H9 (cell line): ENCODE results near the gene AFAP1. TPM values are rescaled to one million over a fixed set of nuclear protein-coding genes. Genes with fewer than 3 reads are reported as not detected.

Experiments used
- DNase-seq: peaks from one replicate; pipeline ENCODE4 v3.0.0-alpha.2; 2017
- H2AFZ ChIP-seq: one replicate; pipeline ENCODE4 v1.6.1; 2013; ENCODE audit warnings: mild to moderate bottlenecking, low read length, control low read depth, moderate library complexity
- H2AK5ac ChIP-seq: 2 replicates; pipeline ENCODE4 v1.6.1; 2013; ENCODE audit warnings: low read length, control low read depth, mixed read lengths; ENCODE audit not compliant: insufficient read length
- H2BK120ac ChIP-seq: one replicate; pipeline ENCODE4 v1.6.1; 2013; ENCODE audit warnings: low read depth, mild to moderate bottlenecking, low read length, control low read depth, inconsistent platforms; ENCODE audit not compliant: poor library complexity, severe bottlenecking
- H2BK12ac ChIP-seq: 2 replicates; pipeline ENCODE4 v1.6.1; 2013; ENCODE audit warnings: low read length, control low read depth, mixed read lengths, low read depth; ENCODE audit not compliant: insufficient read length
- H2BK15ac ChIP-seq: 2 replicates; pipeline ENCODE4 v1.6.1; 2013; ENCODE audit warnings: low read depth, low read length, control low read depth
- H2BK20ac ChIP-seq: one replicate; pipeline ENCODE4 v1.6.1; 2013; ENCODE audit warnings: low read depth, mild to moderate bottlenecking, low read length, control low read depth, inconsistent platforms; ENCODE audit not compliant: poor library complexity, severe bottlenecking
- H2BK5ac ChIP-seq: 2 replicates; pipeline ENCODE4 v1.6.1; 2013; ENCODE audit warnings: low read length, control low read depth, mixed read lengths; ENCODE audit not compliant: insufficient read length
- H3K14ac ChIP-seq: 2 replicates; pipeline ENCODE4 v1.6.1; 2013; ENCODE audit warnings: low read length, control low read depth; ENCODE audit not compliant: insufficient read depth
- H3K18ac ChIP-seq: 2 replicates; pipeline ENCODE4 v1.6.1; 2013; ENCODE audit warnings: low read depth, mild to moderate bottlenecking, mixed read lengths, low read length, control low read depth; ENCODE audit not compliant: insufficient read length
- H3K23ac ChIP-seq: 2 replicates; pipeline ENCODE4 v1.6.1; 2013; ENCODE audit warnings: low read length, control low read depth, mixed read lengths, low read depth; ENCODE audit not compliant: insufficient read length
- H3K23me2 ChIP-seq: 2 replicates; pipeline ENCODE4 v1.6.1; 2013; ENCODE audit warnings: low read depth, mild to moderate bottlenecking, mixed read lengths, low read length, control low read depth; ENCODE audit not compliant: insufficient read length, poor library complexity, severe bottlenecking
- H3K27ac ChIP-seq: 2 replicates; pipeline ENCODE4 v1.5.1; 2013; ENCODE audit warnings: low read length, control low read depth, mixed read lengths, low read depth; ENCODE audit not compliant: insufficient read length
- H3K27me3 ChIP-seq: 2 replicates; pipeline ENCODE4 v1.6.1; 2013; ENCODE audit warnings: low read length, control low read depth, inconsistent platforms; ENCODE audit not compliant: insufficient read depth
- H3K4ac ChIP-seq: 2 replicates; pipeline ENCODE4 v1.6.1; 2013; ENCODE audit warnings: low read depth, mild to moderate bottlenecking, control low read depth, inconsistent platforms, low read length, moderate library complexity
- H3K4me1 ChIP-seq: 2 replicates; pipeline ENCODE4 v1.6.1; 2013; ENCODE audit warnings: low read length, control low read depth, inconsistent platforms; ENCODE audit not compliant: insufficient read depth
- H3K4me2 ChIP-seq: 2 replicates; pipeline ENCODE4 v1.6.1; 2013; ENCODE audit warnings: low read length, control low read depth, mixed read lengths; ENCODE audit not compliant: insufficient read length, insufficient read depth
- H3K56ac ChIP-seq: 2 replicates; pipeline ENCODE4 v1.6.1; 2013; ENCODE audit warnings: low read depth, mild to moderate bottlenecking, mixed read lengths, low read length, control low read depth; ENCODE audit not compliant: insufficient read length
- H3K79me1 ChIP-seq: 2 replicates; pipeline ENCODE4 v1.6.1; 2013; ENCODE audit warnings: low read depth, mild to moderate bottlenecking, moderate library complexity, low read length, control low read depth, inconsistent platforms; ENCODE audit not compliant: insufficient read depth, poor library complexity, severe bottlenecking
- H3K79me2 ChIP-seq: 2 replicates; pipeline ENCODE4 v1.6.1; 2013; ENCODE audit warnings: low read length, control low read depth, inconsistent platforms; ENCODE audit not compliant: insufficient read depth
- H3K9ac ChIP-seq: 2 replicates; pipeline ENCODE4 v1.6.1; 2013; ENCODE audit warnings: low read length, control low read depth, mixed read lengths; ENCODE audit not compliant: insufficient read length; ENCODE audit errors: extremely low read depth
- H3K9me3 ChIP-seq: one replicate; pipeline ENCODE4 v1.6.1; 2013; ENCODE audit warnings: low read depth, low read length, inconsistent platforms; ENCODE audit not compliant: control insufficient read depth
- H3T11ph ChIP-seq: one replicate; pipeline ENCODE4 v1.6.1; 2013; ENCODE audit warnings: mild to moderate bottlenecking, low read length, control low read depth, inconsistent platforms
- H4K20me1 ChIP-seq: one replicate; pipeline ENCODE4 v1.6.1; 2013; ENCODE audit not compliant: control insufficient read depth, insufficient read length, insufficient read depth
- H4K5ac ChIP-seq: 2 replicates; pipeline ENCODE4 v1.6.1; 2013; ENCODE audit warnings: low read depth, mild to moderate bottlenecking, mixed read lengths, low read length, control low read depth; ENCODE audit not compliant: insufficient read length
- H4K8ac ChIP-seq: replicated peaks from 2 replicates; pipeline ENCODE4 v1.6.1; 2013; ENCODE audit warnings: low read length, control low read depth, mixed read lengths, low read depth; ENCODE audit not compliant: insufficient read length
- H4K91ac ChIP-seq: 2 replicates; pipeline ENCODE4 v1.6.1; 2013; ENCODE audit warnings: low read depth, mild to moderate bottlenecking, moderate library complexity, mixed read lengths, low read length, control low read depth; ENCODE audit not compliant: insufficient read length
- H3K27ac Mint-ChIP-seq, 3 experiments: 2 replicates in 2 of 3; 3 replicates in 1 of 3; pipeline ENCODE4 v1.8.0; 2020 to 2021; ENCODE audit warnings: mixed read lengths in 3 of 3, mild to moderate bottlenecking in 1 of 3, moderate library complexity in 1 of 3
- H3K27me3 Mint-ChIP-seq: 2 replicates; pipeline ENCODE4 v1.8.0; 2021; ENCODE audit warnings: low read depth, mild to moderate bottlenecking, moderate library complexity, mixed read lengths
- H3K36me3 Mint-ChIP-seq, 3 experiments: 2 replicates in 2 of 3; 3 replicates in 1 of 3; pipeline ENCODE4 v1.8.0; 2020 to 2021; ENCODE audit warnings: low read depth in 3 of 3, mixed read lengths in 3 of 3; ENCODE audit not compliant: insufficient read depth in 1 of 3
- H3K4me1 Mint-ChIP-seq, 2 experiments: 2 replicates each; pipeline ENCODE4 v1.8.0; 2020; ENCODE audit warnings: mixed read lengths in 2 of 2
- H3K4me3 Mint-ChIP-seq, 2 experiments: 2 replicates in 1 of 2; 3 replicates in 1 of 2; pipeline ENCODE4 v1.8.0; 2020 to 2021; ENCODE audit warnings: mild to moderate bottlenecking in 2 of 2, mixed read lengths in 2 of 2, moderate library complexity in 1 of 2
- H3K9me3 Mint-ChIP-seq, 2 experiments: 2 replicates in 1 of 2; 3 replicates in 1 of 2; pipeline ENCODE4 v1.8.0; 2020; ENCODE audit warnings: mild to moderate bottlenecking in 2 of 2, mixed read lengths in 2 of 2, moderate library complexity in 1 of 2
- WGBS: extraction: QIAGEN DNeasy Blood & Tissue Kit; methylation state at CpG from one replicate; pipeline ENCODE4 v1.1.7; 2013; ENCODE audit warnings: missing lambda C conversion rate, low lambda C conversion rate, mixed read lengths; ENCODE audit not compliant: insufficient read length; ENCODE audit errors: extremely low coverage; 5-methylcytosine and 5-hydroxymethylcytosine counted together
- total RNA-seq: library from RNA; stranded (reverse); gene quantifications from 2 replicates; pipeline ENCODE4 v1.2.1, GENCODE V29; 2021
- TF ChIP-seq, protein P1 (sequence below): fragments of 200-600 bp; sonication (generic); conservative IDR thresholded peaks from 3 replicates; pipeline ENCODE4 v1.8.0; 2021; ENCODE audit warnings: antibody characterized with exemption, mild to moderate bottlenecking

AFAP1 gene
- total RNA-seq, 1 experiment from 2014 or later: 6.5 TPM

DNA sequence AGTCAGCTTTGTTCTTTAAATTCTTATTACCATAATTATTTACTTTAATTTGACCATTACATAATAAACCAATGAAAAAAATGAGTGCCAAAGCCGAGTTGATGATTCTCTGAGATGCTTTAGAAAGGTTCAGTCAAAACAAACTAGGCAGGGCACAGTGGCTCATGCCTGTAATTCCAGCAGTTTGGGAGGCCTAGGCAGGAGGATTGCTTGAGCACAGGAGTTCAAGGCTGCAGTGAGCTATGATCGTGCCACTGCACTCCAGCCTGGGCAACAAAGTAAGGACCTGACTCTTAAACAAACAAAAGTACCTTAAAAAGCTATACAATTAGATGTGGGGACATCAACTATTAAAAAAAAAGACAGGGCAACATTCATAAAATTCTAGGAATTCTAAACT is 75.0 kb downstream of the AFAP1 start:
- H2BK5ac ChIP-seq: no peak overlapping the region
- no peak overlapping the region for H3K14ac ChIP-seq
- no peak overlapping the region for H4K91ac ChIP-seq
- H3T11ph ChIP-seq: no peak overlapping the region
- no peak overlapping the region for H3K4me2 ChIP-seq
- H3K9me3 ChIP-seq: no peaks in the 10 kb centered on the region
- H3K36me3 Mint-ChIP-seq: peaks cover 8 to 23% (median 16%) of the 10 kb centered on the region in 3 experiments
- H3K4me1 ChIP-seq: peaks cover 7% of the 10 kb centered on the region; the same call in 1 of the 2 replicates
- H3K4me1 Mint-ChIP-seq: peaks cover 28 to 29% of the 10 kb centered on the region in 2 experiments
- no peaks in the 10 kb centered on the region for H3K79me1 ChIP-seq
- no peak overlapping the region for H3K18ac ChIP-seq
- no peak overlapping the region for H2AK5ac ChIP-seq
- H4K20me1 ChIP-seq: no peaks in the 10 kb centered on the region
- no peak overlapping the region for H3K4ac ChIP-seq
- no peak overlapping the region for H3K4me3 Mint-ChIP-seq
- no CpG with 5 or more reads among the region's 2 CpGs for WGBS
- no peak overlapping the region for H2BK12ac ChIP-seq
- H3K27ac ChIP-seq: no peak overlapping the region
- H3K9me3 Mint-ChIP-seq: peaks cover 6 to 8% of the 10 kb centered on the region in 2 experiments; a peak in 4 of 5 replicates
- H3K56ac ChIP-seq: no peak overlapping the region
- H2AFZ ChIP-seq: no peak overlapping the region
- H3K9ac ChIP-seq: no peak overlapping the region
- no peak overlapping the region for H2BK20ac ChIP-seq
- no peaks in the 10 kb centered on the region for H3K27me3 ChIP-seq
- no peak overlapping the region for H3K27ac Mint-ChIP-seq
- no peaks in the 10 kb centered on the region for H3K79me2 ChIP-seq
- no peak overlapping the region for H4K8ac ChIP-seq
- H3K23me2 ChIP-seq: no peaks in the 10 kb centered on the region
- no peak overlapping the region for H2BK120ac ChIP-seq
- no peaks in the 10 kb centered on the region for H3K27me3 Mint-ChIP-seq
- no peak overlapping the region for H3K23ac ChIP-seq
- no peak for DNase-seq
- TF ChIP-seq, protein P1, sequence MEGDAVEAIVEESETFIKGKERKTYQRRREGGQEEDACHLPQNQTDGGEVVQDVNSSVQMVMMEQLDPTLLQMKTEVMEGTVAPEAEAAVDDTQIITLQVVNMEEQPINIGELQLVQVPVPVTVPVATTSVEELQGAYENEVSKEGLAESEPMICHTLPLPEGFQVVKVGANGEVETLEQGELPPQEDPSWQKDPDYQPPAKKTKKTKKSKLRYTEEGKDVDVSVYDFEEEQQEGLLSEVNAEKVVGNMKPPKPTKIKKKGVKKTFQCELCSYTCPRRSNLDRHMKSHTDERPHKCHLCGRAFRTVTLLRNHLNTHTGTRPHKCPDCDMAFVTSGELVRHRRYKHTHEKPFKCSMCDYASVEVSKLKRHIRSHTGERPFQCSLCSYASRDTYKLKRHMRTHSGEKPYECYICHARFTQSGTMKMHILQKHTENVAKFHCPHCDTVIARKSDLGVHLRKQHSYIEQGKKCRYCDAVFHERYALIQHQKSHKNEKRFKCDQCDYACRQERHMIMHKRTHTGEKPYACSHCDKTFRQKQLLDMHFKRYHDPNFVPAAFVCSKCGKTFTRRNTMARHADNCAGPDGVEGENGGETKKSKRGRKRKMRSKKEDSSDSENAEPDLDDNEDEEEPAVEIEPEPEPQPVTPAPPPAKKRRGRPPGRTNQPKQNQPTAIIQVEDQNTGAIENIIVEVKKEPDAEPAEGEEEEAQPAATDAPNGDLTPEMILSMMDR: no peak
- no peak overlapping the region for H4K5ac ChIP-seq
- no peak overlapping the region for H2BK15ac ChIP-seq
